H1 (cell line): ENCODE results near the gene SLC35F1. TPM values are rescaled to one million over a fixed set of nuclear protein-coding genes. Genes with fewer than 3 reads are reported as not detected.

Experiments
- CTCF ChIA-PET: fragments of 300-600 bp; sonication (Branson Sonifier 250); formaldehyde crosslinking; loops from one replicate; lab custom pipeline; 2021; ENCODE audit not compliant: partially characterized antibody; lab: Charles Lee
- POLR2A ChIA-PET: fragments of 300-600 bp; sonication (Branson Sonifier 250); formaldehyde crosslinking; loops from one replicate; lab custom pipeline; 2021; ENCODE audit warnings: inconsistent platforms; ENCODE audit not compliant: partially characterized antibody; lab: Charles Lee
- DNase-seq, 2 experiments: peaks; one replicate each; pipeline versions ENCODE4 v3.0.0 to v3.0.0-alpha.2; 2010 to 2022; ENCODE audit warnings: low spot score in 2 of 2, low read depth in 1 of 2, mixed read lengths in 1 of 2
- FAIRE-seq: peaks from 2 replicates; lab custom pipeline; 2011; peaks lifted over from hg19 to GRCh38; lab: Jason Lieb, UNC
- H2AFZ ChIP-seq: 2 replicates; pipeline ENCODE4 v1.8.1; 2012; ENCODE audit warnings: low read length, inconsistent platforms
- H2AK5ac ChIP-seq: 2 replicates; pipeline ENCODE4 v1.6.1; 2013; ENCODE audit warnings: low read depth, low read length
- H2BK120ac ChIP-seq: replicated peaks from 2 replicates; pipeline ENCODE3; 2013; ENCODE audit warnings: low read depth, low read length, inconsistent platforms
- H2BK12ac ChIP-seq: 2 replicates; pipeline ENCODE4 v1.6.1; 2013; ENCODE audit warnings: low read depth, low read length
- H2BK15ac ChIP-seq: 2 replicates; pipeline ENCODE4 v1.6.1; 2013; ENCODE audit warnings: low read length
- H2BK20ac ChIP-seq: 2 replicates; pipeline ENCODE4 v1.6.1; 2013; ENCODE audit warnings: low read length
- H2BK5ac ChIP-seq: 2 replicates; pipeline ENCODE4 v1.6.1; 2013; ENCODE audit warnings: low read depth, low read length
- H3K14ac ChIP-seq: 2 replicates; pipeline ENCODE4 v1.6.1; 2013; ENCODE audit warnings: inconsistent platforms; ENCODE audit not compliant: insufficient read length
- H3K18ac ChIP-seq: 2 replicates; pipeline ENCODE4 v1.6.1; 2013; ENCODE audit warnings: low read length; ENCODE audit errors: extremely low read depth
- H3K23ac ChIP-seq: 2 replicates; pipeline ENCODE4 v1.6.1; 2013; ENCODE audit warnings: inconsistent platforms; ENCODE audit not compliant: insufficient read length
- H3K23me2 ChIP-seq: 2 replicates; pipeline ENCODE4 v1.6.1; 2013; ENCODE audit warnings: low read depth, low read length
- H3K27ac ChIP-seq: 2 replicates; pipeline ENCODE4 v1.6.1; 2011; ENCODE audit warnings: low read depth, low read length, inconsistent platforms
- H3K27me3 ChIP-seq, 4 experiments: replicated peaks in 1 of 4; 1 replicate in 1 of 4; 2 replicates in 3 of 4; pipeline versions ENCODE4 v1.6.1 to v1.8.1; 2011 to 2013; ENCODE audit warnings: low read length in 3 of 4, mild to moderate bottlenecking in 3 of 4, inconsistent platforms in 2 of 4, mixed read lengths in 2 of 4, moderate library complexity in 1 of 4; ENCODE audit not compliant: control insufficient read depth in 3 of 4, insufficient read depth in 3 of 4; ENCODE audit errors: extremely low read depth in 1 of 4
- H3K36me3 ChIP-seq, 4 experiments: 2 replicates each; pipeline versions ENCODE4 v1.6.1 to v1.8.1; 2011 to 2013; ENCODE audit warnings: mild to moderate bottlenecking in 4 of 4, low read length in 3 of 4, moderate library complexity in 2 of 4, control low read depth in 1 of 4, inconsistent platforms in 1 of 4; ENCODE audit not compliant: insufficient read depth in 4 of 4, control insufficient read depth in 2 of 4
- H3K4ac ChIP-seq: replicated peaks from 2 replicates; pipeline ENCODE3; 2013; ENCODE audit warnings: low read length, low read depth, mixed read lengths, inconsistent platforms; ENCODE audit not compliant: insufficient read length
- H3K4me1 ChIP-seq, 4 experiments: replicated peaks in 1 of 4; 1 replicate in 1 of 4; 2 replicates in 3 of 4; pipeline versions ENCODE4 v1.6.1 to v1.8.1; 2011 to 2013; ENCODE audit warnings: low read length in 3 of 4, inconsistent platforms in 2 of 4, mixed read lengths in 1 of 4; ENCODE audit not compliant: insufficient read depth in 4 of 4, control insufficient read depth in 3 of 4
- H3K4me2 ChIP-seq, 2 experiments: 2 replicates each; pipeline versions ENCODE4 v1.6.1 to v1.8.1; 2011 to 2013; ENCODE audit warnings: low read depth in 2 of 2, low read length in 2 of 2, control low read depth in 1 of 2, inconsistent platforms in 1 of 2, mild to moderate bottlenecking in 1 of 2; ENCODE audit not compliant: insufficient read depth in 1 of 2
- H3K4me3 ChIP-seq, 4 experiments: fragments of 200-600, 300-600 bp in 1 of 4; sonication (generic), shearing (Covaris generic), sonication (Bioruptor Twin) in 1 of 4; 2 replicates each; pipeline versions ENCODE4 v1.5.1 to v1.8.1; 2011 to 2016; ENCODE audit warnings: low read length in 4 of 4, low read depth in 3 of 4, control low read depth in 2 of 4, inconsistent platforms in 2 of 4, mild to moderate bottlenecking in 2 of 4, mixed read lengths in 1 of 4, moderate library complexity in 1 of 4; ENCODE audit not compliant: insufficient read depth in 2 of 4; ENCODE audit errors: extremely low read depth in 1 of 4
- H3K56ac ChIP-seq: replicated peaks from 2 replicates; pipeline ENCODE3; 2013; ENCODE audit warnings: low read depth, mild to moderate bottlenecking, mixed read lengths, low read length, inconsistent platforms; ENCODE audit not compliant: insufficient read length
- H3K79me1 ChIP-seq: 2 replicates; pipeline ENCODE4 v1.6.1; 2013; ENCODE audit warnings: low read depth, low read length, control low read depth
- H3K79me2 ChIP-seq, 2 experiments: 2 replicates each; pipeline versions ENCODE4 v1.6.1 to v1.8.1; 2012 to 2013; ENCODE audit warnings: low read length in 2 of 2, mild to moderate bottlenecking in 2 of 2, inconsistent platforms in 1 of 2; ENCODE audit not compliant: insufficient read depth in 2 of 2, control insufficient read depth in 1 of 2
- H3K9ac ChIP-seq, 4 experiments: replicated peaks in 1 of 4; 1 replicate in 1 of 4; 2 replicates in 3 of 4; pipeline versions ENCODE4 v1.6.1 to v1.8.1; 2011 to 2013; ENCODE audit warnings: low read depth in 3 of 4, low read length in 3 of 4, control low read depth in 2 of 4, mild to moderate bottlenecking in 2 of 4, moderate library complexity in 2 of 4, inconsistent platforms in 1 of 4; ENCODE audit errors: extremely low read depth in 1 of 4
- H3K9me3 ChIP-seq, 2 experiments: 2 replicates each; pipeline versions ENCODE4 v1.6.1 to v1.8.1; 2012 to 2013; ENCODE audit warnings: mild to moderate bottlenecking in 2 of 2, moderate library complexity in 2 of 2, control low read depth in 1 of 2, inconsistent platforms in 1 of 2, low read depth in 1 of 2, low read length in 1 of 2, mixed read lengths in 1 of 2; ENCODE audit not compliant: insufficient read depth in 2 of 2
- H4K20me1 ChIP-seq, 2 experiments: replicated peaks in 1 of 2; 2 replicates each; pipeline versions ENCODE3 to v1.8.1; 2011 to 2013; ENCODE audit warnings: inconsistent platforms in 2 of 2, low read length in 2 of 2, mild to moderate bottlenecking in 1 of 2; ENCODE audit not compliant: insufficient read depth in 2 of 2, control insufficient read depth in 1 of 2
- H4K5ac ChIP-seq: 2 replicates; pipeline ENCODE4 v1.6.1; 2013; ENCODE audit warnings: low read length, low read depth, mixed read lengths, inconsistent platforms; ENCODE audit not compliant: insufficient read length
- H4K8ac ChIP-seq: 2 replicates; pipeline ENCODE4 v1.8.0; 2013; ENCODE audit warnings: mild to moderate bottlenecking, moderate library complexity, low read length, inconsistent platforms; ENCODE audit not compliant: insufficient read depth; ENCODE audit errors: extremely low read depth
- H4K91ac ChIP-seq: replicated peaks from 2 replicates; pipeline ENCODE3; 2013; ENCODE audit warnings: low read length, mixed read lengths, inconsistent platforms; ENCODE audit not compliant: insufficient read length
- BACH1 ChIP-seq: IDR thresholded peaks from 2 replicates; pipeline ENCODE4 v1.6.1; 2012; ENCODE audit warnings: low read length, improper control_type of control experiment
- BCL11A ChIP-seq, 2 experiments: IDR thresholded peaks; one replicate each; pipeline ENCODE4 v1.6.1; 2011; ENCODE audit warnings: low read depth in 2 of 2, low read length in 2 of 2, mild to moderate bottlenecking in 2 of 2
- BRCA1 ChIP-seq: IDR thresholded peaks from 2 replicates; pipeline ENCODE4 v1.6.1; 2012; ENCODE audit warnings: low read depth, low read length, improper control_type of control experiment
- E2F6 ChIP-seq: IDR thresholded peaks from 2 replicates; pipeline ENCODE4 v1.6.1; 2012; ENCODE audit warnings: inconsistent platforms
- HDAC2 ChIP-seq, 2 experiments: fragments of 300-600 bp in 1 of 2; sonication (generic) in 1 of 2; IDR thresholded peaks; 2 replicates each; pipeline ENCODE4 v1.6.1; 2011 to 2012; ENCODE audit warnings: low read depth in 2 of 2, low read length in 2 of 2, mild to moderate bottlenecking in 2 of 2, moderate library complexity in 2 of 2, borderline replicate concordance in 1 of 2, inconsistent platforms in 1 of 2
- JUND ChIP-seq: IDR thresholded peaks from 2 replicates; pipeline ENCODE4 v1.6.1; 2011; ENCODE audit warnings: mild to moderate bottlenecking, improper control_type of control experiment, low read length
- KDM1A ChIP-seq: fragments of 200-600, 300-600 bp; sonication (generic); IDR thresholded peaks from 2 replicates; pipeline ENCODE4 v1.7.1; 2016; ENCODE audit warnings: mild to moderate bottlenecking, low read length, borderline replicate concordance
- KDM4A ChIP-seq: IDR thresholded peaks from one replicate; pipeline ENCODE4 v1.7.1; 2012; ENCODE audit warnings: low read depth, mild to moderate bottlenecking, moderate library complexity, low read length, inconsistent platforms; ENCODE audit not compliant: severe bottlenecking
- SIN3A ChIP-seq, 2 experiments: IDR thresholded peaks in 1 of 2; conservative IDR thresholded peaks in 1 of 2; 2 replicates each; pipeline ENCODE4 v1.6.1; 2011 to 2012; ENCODE audit warnings: low read length in 2 of 2, improper control_type of control experiment in 1 of 2, low read depth in 1 of 2, mild to moderate bottlenecking in 1 of 2
- WGBS, 2 experiments: shearing (Covaris generic) in 1 of 2; methylation state at CpG; one replicate each; pipeline versions ENCODE4 v1.1.6 to v1.1.7; 2013 to 2015; ENCODE audit warnings: low lambda C conversion rate in 2 of 2, mixed read lengths in 2 of 2, inconsistent platforms in 1 of 2, low coverage in 1 of 2, missing lambda C conversion rate in 1 of 2; ENCODE audit not compliant: insufficient replicate concordance in 2 of 2, insufficient coverage in 1 of 2, insufficient read length in 1 of 2; ENCODE audit errors: extremely low coverage in 1 of 2, missing lambda C conversion rate in 1 of 2; 5-methylcytosine and 5-hydroxymethylcytosine counted together
- polyA plus RNA-seq, 7 experiments: library from polyadenylated mRNA; depleted of rRNA in 3 of 7; stranded (reverse) in 5 of 7; unstranded in 2 of 7; fragments of >200 nt in 5 of 7; fragments of 200-250 nt in 2 of 7; gene quantifications; 1 replicate in 5 of 7; 2 replicates in 1 of 7; 4 replicates in 1 of 7; pipeline versions ENCODE4 v1.2.1 to v1.2.3, GENCODE V29; 2011 to 2013; ENCODE audit warnings: missing spikeins in 2 of 7, mixed read lengths in 2 of 7
- total RNA-seq: library from RNA; stranded (reverse); fragmentation: NEBNext Ultra II Directional; extraction: Animal tissue kit (Norgen Biotek cat#: 25700); gene quantifications from 2 replicates; pipeline ENCODE4 v1.2.1, GENCODE V29; 2021
- TF ChIP-seq, protein P1 (sequence below): IDR thresholded peaks from 2 replicates; pipeline ENCODE4 v1.6.1; 2011; ENCODE audit warnings: low read depth, mild to moderate bottlenecking, low read length; ENCODE audit not compliant: insufficient read depth

The SLC35F1 gene
- total and polyA plus RNA-seq, 2 of the 8 experiments (the other 6 are each of a cell fraction or from before 2014, with no cell fraction given), result 7.0 to 10.0 TPM

- Histone ChIP-seq H2AFZ (no peak overlapping the region), H3K56ac (no peak overlapping the region), H3K23me2 (no peaks in the 10 kb centered on the region), H3K79me1 (no peaks in the 10 kb centered on the region), H2BK5ac (no peak overlapping the region), H3K18ac (no peak overlapping the region), H4K91ac (no peak overlapping the region), H2BK15ac (no peak overlapping the region), H4K20me1 (no peaks in the 10 kb centered on the region), H3K23ac (no peak overlapping the region), H3K4me3 (no peak overlapping the region), H2BK120ac (no peak overlapping the region), H3K4me2 (no peak overlapping the region), H3K9ac (no peak overlapping the region), H3K27me3 (peaks cover 0 to 1% (median 0%) of the 10 kb centered on the region in 4 experiments; a peak in 1 of 7 replicates), H3K4me1 (no peaks in the 10 kb centered on the region), H3K14ac (no peak overlapping the region), H3K36me3 (no peaks in the 10 kb centered on the region), H3K4ac (no peak overlapping the region), H4K5ac (no peak overlapping the region), H3K9me3 (no peaks in the 10 kb centered on the region), H3K27ac (no peak overlapping the region), H4K8ac (no peak overlapping the region), H3K79me2 (no peaks in the 10 kb centered on the region), H2BK20ac (no peak overlapping the region), H2AK5ac (no peak overlapping the region), H2BK12ac (no peak overlapping the region)
- 93% methylated on average over 2 of the region's 2 CpGs; no CpG with 5 or more reads in 1 of the 2 experiments for WGBS, 2 experiments
- FAIRE-seq, result no peak
- CTCF ChIA-PET, result interaction anchor here (1.0 kb wide), 1 partner anchor 32 kb away, joined by 3 read pairs; no protein-coding TSS in a partner anchor
- POLR2A ChIA-PET, result no interaction called here
- DNase-seq, result no peak
- TF ChIP-seq JUND (no peak), SIN3A (conservative IDR thresholded peaks at IDR 0.05 in 1 of 2, IDR thresholded peaks at IDR 0.05 in 1 of 2; ENCODE audit: low read depth in 1 of 2, low read length in 2 of 2) (no peak), HDAC2 (IDR thresholded peaks at IDR 0.05; ENCODE audit: borderline replicate concordance in 1 of 2, low read depth in 2 of 2, low read length in 2 of 2) (no peak), KDM1A (no peak), E2F6 (no peak), BCL11A (IDR thresholded peaks at IDR 0.05; ENCODE audit: low read depth in 2 of 2, low read length in 2 of 2) (no peak), BACH1 (no peak), BRCA1 (no peak), KDM4A (no peak)
- TF ChIP-seq, protein P1, sequence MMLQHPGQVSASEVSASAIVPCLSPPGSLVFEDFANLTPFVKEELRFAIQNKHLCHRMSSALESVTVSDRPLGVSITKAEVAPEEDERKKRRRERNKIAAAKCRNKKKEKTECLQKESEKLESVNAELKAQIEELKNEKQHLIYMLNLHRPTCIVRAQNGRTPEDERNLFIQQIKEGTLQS, result no peak
Observed at GRCh38 chr6:118148561-118148960, 241.5 kb downstream of the SLC35F1 start.
